Measurements from ENCODE around the gene COL5A2.

The COL5A2 gene

GRCh38 chr2:188984065-188984491 lies 195.5 kb downstream of the COL5A2 start:
- no peak overlapping the region for H3K4me3 ChIP-seq (ENCODE audit: low read length)
- TF ChIP-seq CTCF (IDR thresholded peaks at IDR 0.05; ENCODE audit: low read depth, low read length), result peak; percentile 58
- no peak for TF ChIP-seq EZH2phosphoT487 (IDR thresholded peaks at IDR 0.05; ENCODE audit: low read depth)
- H3K27me3 ChIP-seq (ENCODE audit: low read depth, low read length), result no peaks in the 10 kb centered on the region
- H2AFZ ChIP-seq (ENCODE audit: low read depth, low read length), result no peak overlapping the region
- no peaks in the 10 kb centered on the region for H3K79me2 ChIP-seq (ENCODE audit: low read length)
- H3K4me2 ChIP-seq (ENCODE audit: low read length), result no peak overlapping the region
- no peak overlapping the region for H3K9ac ChIP-seq (ENCODE audit: low read length)
- no peaks in the 10 kb centered on the region for H3K36me3 ChIP-seq (replicated peaks; ENCODE audit: low read depth, low read length)
- no peak overlapping the region for H3K27ac ChIP-seq (ENCODE audit: low read length)
- no peaks in the 10 kb centered on the region for H3K9me3 ChIP-seq (ENCODE audit: insufficient read depth, low read length)
- peaks cover 9% of the 10 kb centered on the region for H3K4me1 ChIP-seq (ENCODE audit: low read length)
- no peaks in the 10 kb centered on the region for H4K20me1 ChIP-seq (ENCODE audit: insufficient read depth, low read length)

- Histone ChIP-seq H2AFZ (ENCODE audit: low read depth, low read length) (no peak overlapping the region), H3K36me3 (replicated peaks; ENCODE audit: low read depth, low read length) (no peaks in the 10 kb centered on the region), H3K4me1 (ENCODE audit: low read length) (peaks cover 15% of the 10 kb centered on the region), H3K79me2 (ENCODE audit: low read length) (no peaks in the 10 kb centered on the region), H3K27me3 (ENCODE audit: low read depth, low read length) (no peaks in the 10 kb centered on the region), H3K27ac (ENCODE audit: low read length) (no peak overlapping the region), H3K4me2 (ENCODE audit: low read length) (no peak overlapping the region), H3K9me3 (ENCODE audit: insufficient read depth, low read length) (no peaks in the 10 kb centered on the region), H3K4me3 (ENCODE audit: low read length) (no peak overlapping the region), H3K9ac (ENCODE audit: low read length) (no peak overlapping the region), H4K20me1 (ENCODE audit: insufficient read depth, low read length) (no peaks in the 10 kb centered on the region)
- peak; percentile 23 for TF ChIP-seq CTCF (IDR thresholded peaks at IDR 0.05; ENCODE audit: low read depth, low read length)
- TF ChIP-seq EZH2phosphoT487 (IDR thresholded peaks at IDR 0.05; ENCODE audit: low read depth), result no peak
Measured at GRCh38 chr2:188983427-188984064, 196.0 kb downstream of the COL5A2 start.
